Thyroid gland (tissue), 4 donors: ENCODE data around the gene GRK6. TPM values are rescaled to one million over a fixed set of nuclear protein-coding genes. Genes with fewer than 3 reads are reported as not detected.

Experiments
- DNase-seq, 2 donors: peaks; one replicate each; pipeline ENCODE4 v3.0.0-alpha.2; 2019
- H3K27ac ChIP-seq, 3 donors: fragments of 200-600 bp; sonication (generic); 1 replicate in 2 of 3; 2 replicates in 1 of 3; pipeline ENCODE4 v1.5.1; 2016 to 2019; ENCODE audit warnings: mild to moderate bottlenecking in 1 of 3, moderate library complexity in 1 of 3
- H3K27me3 ChIP-seq: fragments of 200-600 bp; sonication (generic); one replicate; pipeline ENCODE4 v1.5.1; 2019
- H3K36me3 ChIP-seq, 2 donors: fragments of 200-600 bp; sonication (generic); one replicate each; pipeline ENCODE4 v1.5.1; 2016 to 2019
- H3K4me1 ChIP-seq, 2 donors: fragments of 200-600 bp; sonication (generic); one replicate each; pipeline ENCODE4 v1.5.1; 2017 to 2019
- H3K4me3 ChIP-seq, 3 donors: fragments of 200-600 bp; sonication (generic); replicated peaks in 1 of 3; 1 replicate in 2 of 3; 2 replicates in 1 of 3; pipeline ENCODE4 v1.5.1; 2016; ENCODE audit warnings: mild to moderate bottlenecking in 1 of 3
- H3K9me3 ChIP-seq: fragments of 200-600 bp; sonication (generic); one replicate; pipeline ENCODE4 v1.5.1; 2017
- POLR2A ChIP-seq, 2 donors: fragments of 450-650 bp; IDR thresholded peaks; one replicate each; pipeline ENCODE4 v1.6.1; 2017; ENCODE audit warnings: antibody characterized with exemption in 2 of 2, mild to moderate bottlenecking in 2 of 2, moderate library complexity in 1 of 2
- WGBS, 2 donors: methylation state at CpG; one replicate each; pipeline ENCODE4 v1.1.5; 2017; 5-methylcytosine and 5-hydroxymethylcytosine counted together
- intact Hi-C: fragments of 100-400 bp; cut with DNase I; formaldehyde crosslinking; loops from one replicate; pipeline ENCODE4 v1.15.1; 2023
- total RNA-seq, 4 donors: library from RNA; depleted of rRNA; stranded (reverse); fragments of >200 nt; gene quantifications; one replicate each; pipeline ENCODE4 v1.2.3, GENCODE V29; 2016
- TF ChIP-seq, protein P1 (sequence below), 6 experiments: fragments of 200-600 bp in 3 of 6; fragments of 450-650 bp in 3 of 6; sonication (generic) in 3 of 6; IDR thresholded peaks; one replicate each; pipeline ENCODE4 v1.5.1; 2016 to 2019; ENCODE audit warnings: antibody characterized with exemption in 6 of 6, mild to moderate bottlenecking in 2 of 6, inconsistent platforms in 1 of 6, moderate library complexity in 1 of 6

The GRK6 gene
- total RNA-seq, 4 donors from 2014 or later: 14.0 to 27.8 (median 18.8) TPM

DNA sequence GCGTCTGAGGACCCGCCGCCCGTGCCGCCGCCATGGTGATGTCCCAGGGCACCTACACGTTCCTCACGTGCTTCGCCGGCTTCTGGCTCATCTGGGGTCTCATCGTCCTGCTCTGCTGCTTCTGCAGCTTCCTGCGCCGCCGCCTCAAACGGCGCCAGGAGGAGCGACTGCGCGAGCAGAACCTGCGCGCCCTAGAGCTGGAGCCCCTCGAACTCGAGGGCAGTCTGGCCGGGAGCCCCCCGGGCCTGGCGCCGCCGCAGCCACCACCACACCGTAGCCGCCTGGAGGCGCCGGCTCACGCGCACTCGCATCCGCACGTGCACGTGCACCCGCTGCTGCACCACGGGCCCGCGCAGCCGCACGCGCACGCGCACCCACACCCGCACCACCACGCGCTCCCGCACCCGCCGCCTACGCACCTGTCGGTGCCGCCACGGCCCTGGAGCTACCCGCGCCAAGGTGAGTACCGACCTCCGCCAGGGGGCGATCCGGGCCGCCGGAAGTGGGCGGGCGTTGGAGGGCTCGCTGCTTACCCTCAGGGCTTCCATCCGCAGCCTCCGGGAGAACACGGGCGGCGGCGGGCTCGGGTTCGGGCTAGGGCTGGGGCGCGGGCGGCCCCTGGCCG is 28.7 kb downstream of the GRK6 start:
- DNase-seq: peak; percentile 86 to 87
- TF ChIP-seq, protein P1, sequence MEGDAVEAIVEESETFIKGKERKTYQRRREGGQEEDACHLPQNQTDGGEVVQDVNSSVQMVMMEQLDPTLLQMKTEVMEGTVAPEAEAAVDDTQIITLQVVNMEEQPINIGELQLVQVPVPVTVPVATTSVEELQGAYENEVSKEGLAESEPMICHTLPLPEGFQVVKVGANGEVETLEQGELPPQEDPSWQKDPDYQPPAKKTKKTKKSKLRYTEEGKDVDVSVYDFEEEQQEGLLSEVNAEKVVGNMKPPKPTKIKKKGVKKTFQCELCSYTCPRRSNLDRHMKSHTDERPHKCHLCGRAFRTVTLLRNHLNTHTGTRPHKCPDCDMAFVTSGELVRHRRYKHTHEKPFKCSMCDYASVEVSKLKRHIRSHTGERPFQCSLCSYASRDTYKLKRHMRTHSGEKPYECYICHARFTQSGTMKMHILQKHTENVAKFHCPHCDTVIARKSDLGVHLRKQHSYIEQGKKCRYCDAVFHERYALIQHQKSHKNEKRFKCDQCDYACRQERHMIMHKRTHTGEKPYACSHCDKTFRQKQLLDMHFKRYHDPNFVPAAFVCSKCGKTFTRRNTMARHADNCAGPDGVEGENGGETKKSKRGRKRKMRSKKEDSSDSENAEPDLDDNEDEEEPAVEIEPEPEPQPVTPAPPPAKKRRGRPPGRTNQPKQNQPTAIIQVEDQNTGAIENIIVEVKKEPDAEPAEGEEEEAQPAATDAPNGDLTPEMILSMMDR (IDR thresholded peaks at IDR 0.05): peak; percentile 45 to 86 (median 68)
- TF ChIP-seq POLR2A (IDR thresholded peaks at IDR 0.05): peak in 1 of 2 donors; percentile 64
- Histone ChIP-seq H3K9me3 (no peaks in the 10 kb centered on the region), H3K4me1 (peaks cover 10 to 15% of the 10 kb centered on the region in 2 donors), H3K36me3 (peaks cover 12 to 14% of the 10 kb centered on the region in 2 donors), H3K4me3 (peak overlapping the region; percentile 58 to 71 (median 62)), H3K27ac (peak overlapping the region; percentile 47 to 72 (median 58)), H3K27me3 (no peaks in the 10 kb centered on the region)
- intact Hi-C loops: loop anchor here (5.0 kb wide), 2 partner anchors 63 to 138 kb away; no protein-coding TSS in a partner anchor
- WGBS, 2 donors: 0% methylated on average over 1 to 4 of the region's 80 CpGs

DNA sequence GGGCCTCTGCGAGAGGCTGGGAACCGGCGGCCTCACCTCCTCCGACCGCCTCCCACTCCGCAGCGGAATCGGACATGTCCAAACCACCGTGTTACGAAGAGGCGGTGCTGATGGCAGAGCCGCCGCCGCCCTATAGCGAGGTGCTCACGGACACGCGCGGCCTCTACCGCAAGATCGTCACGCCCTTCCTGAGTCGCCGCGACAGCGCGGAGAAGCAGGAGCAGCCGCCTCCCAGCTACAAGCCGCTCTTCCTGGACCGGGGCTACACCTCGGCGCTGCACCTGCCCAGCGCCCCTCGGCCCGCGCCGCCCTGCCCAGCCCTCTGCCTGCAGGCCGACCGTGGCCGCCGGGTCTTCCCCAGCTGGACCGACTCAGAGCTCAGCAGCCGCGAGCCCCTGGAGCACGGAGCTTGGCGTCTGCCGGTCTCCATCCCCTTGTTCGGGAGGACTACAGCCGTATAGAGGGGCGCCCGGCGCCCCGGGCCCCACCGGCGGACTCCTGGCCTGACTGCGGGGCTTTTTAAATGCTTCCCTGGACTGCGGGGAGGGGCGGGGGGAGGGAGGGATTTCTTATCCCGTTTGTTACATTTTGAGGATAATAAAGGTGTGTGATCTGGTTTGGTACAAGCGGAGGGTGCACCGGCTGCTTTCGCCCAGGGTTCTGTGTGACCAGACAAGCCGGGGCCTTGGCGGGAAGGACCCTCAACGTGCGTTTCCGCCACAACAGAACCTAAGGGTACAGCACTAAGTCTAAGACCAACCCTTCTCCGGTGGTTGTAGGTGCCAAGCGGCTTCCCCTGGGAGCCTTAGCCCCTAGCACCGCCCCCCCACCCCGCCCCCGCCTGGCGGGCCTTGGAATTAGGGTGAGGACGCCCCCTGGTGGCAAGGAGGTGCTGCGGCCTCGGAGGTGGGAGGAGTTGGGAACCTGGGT is 29.4 kb downstream of the GRK6 start:
- no peaks in the 10 kb centered on the region for H3K27me3 ChIP-seq
- no peaks in the 10 kb centered on the region for H3K9me3 ChIP-seq
- peak overlapping the region; percentile 7 to 71 (median 62) for H3K4me3 ChIP-seq
- TF ChIP-seq, protein P1 (IDR thresholded peaks at IDR 0.05): peak; percentile 64 to 98 (median 86)
- TF ChIP-seq POLR2A (IDR thresholded peaks at IDR 0.05): no peak
- H3K4me1 ChIP-seq: peaks cover 10 to 15% of the 10 kb centered on the region in 2 donors
- peak overlapping the region; percentile 47 to 72 (median 58) for H3K27ac ChIP-seq
- intact Hi-C loops: loop anchor here (2.0 to 5.0 kb wide), 3 partner anchors 43 to 139 kb away; no protein-coding TSS in a partner anchor
- peak; percentile 96 to 97 for DNase-seq
- peaks cover 12 to 14% of the 10 kb centered on the region in 2 donors for H3K36me3 ChIP-seq
- WGBS, 2 donors: 0 to 2% methylated on average over 19 to 41 of the region's 76 CpGs

DNA sequence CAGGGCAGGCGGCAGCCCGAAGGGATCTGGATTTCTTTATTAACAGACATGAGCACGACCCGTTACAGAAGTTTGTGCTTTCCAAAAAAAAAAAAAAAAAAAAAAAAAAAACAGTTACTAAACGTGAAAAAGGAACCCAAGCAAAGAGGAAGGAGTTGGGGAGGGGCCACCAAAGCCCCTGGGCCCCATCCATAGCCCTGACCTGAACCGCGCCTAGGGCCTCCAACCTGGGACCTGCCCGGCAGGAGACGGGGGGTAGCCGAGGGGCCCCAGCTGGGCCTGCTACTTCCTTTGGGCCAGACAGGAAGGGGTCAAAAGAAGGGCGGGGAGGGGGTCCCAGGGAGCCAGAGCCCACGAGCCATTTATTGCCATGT is 30.1 kb downstream of the GRK6 start:
- no peak overlapping the region for H3K4me3 ChIP-seq
- peaks cover 10 to 15% of the 10 kb centered on the region in 2 donors for H3K4me1 ChIP-seq
- whole genome bisulfite sequencing, 2 donors: 38 to 41% methylated on average over 11 to 12 of the region's 12 CpGs
- no peak overlapping the region for H3K27ac ChIP-seq
- no peaks in the 10 kb centered on the region for H3K27me3 ChIP-seq
- peaks cover 12 to 14% of the 10 kb centered on the region in 2 donors for H3K36me3 ChIP-seq
- TF ChIP-seq POLR2A (IDR thresholded peaks at IDR 0.05): no peak
- TF ChIP-seq, protein P1 (IDR thresholded peaks at IDR 0.05): no peak
- no peaks in the 10 kb centered on the region for H3K9me3 ChIP-seq
- intact Hi-C loops: loop anchor here (2.0 to 5.0 kb wide), 3 partner anchors 42 to 139 kb away; no protein-coding TSS in a partner anchor
- no peak for DNase-seq

DNA sequence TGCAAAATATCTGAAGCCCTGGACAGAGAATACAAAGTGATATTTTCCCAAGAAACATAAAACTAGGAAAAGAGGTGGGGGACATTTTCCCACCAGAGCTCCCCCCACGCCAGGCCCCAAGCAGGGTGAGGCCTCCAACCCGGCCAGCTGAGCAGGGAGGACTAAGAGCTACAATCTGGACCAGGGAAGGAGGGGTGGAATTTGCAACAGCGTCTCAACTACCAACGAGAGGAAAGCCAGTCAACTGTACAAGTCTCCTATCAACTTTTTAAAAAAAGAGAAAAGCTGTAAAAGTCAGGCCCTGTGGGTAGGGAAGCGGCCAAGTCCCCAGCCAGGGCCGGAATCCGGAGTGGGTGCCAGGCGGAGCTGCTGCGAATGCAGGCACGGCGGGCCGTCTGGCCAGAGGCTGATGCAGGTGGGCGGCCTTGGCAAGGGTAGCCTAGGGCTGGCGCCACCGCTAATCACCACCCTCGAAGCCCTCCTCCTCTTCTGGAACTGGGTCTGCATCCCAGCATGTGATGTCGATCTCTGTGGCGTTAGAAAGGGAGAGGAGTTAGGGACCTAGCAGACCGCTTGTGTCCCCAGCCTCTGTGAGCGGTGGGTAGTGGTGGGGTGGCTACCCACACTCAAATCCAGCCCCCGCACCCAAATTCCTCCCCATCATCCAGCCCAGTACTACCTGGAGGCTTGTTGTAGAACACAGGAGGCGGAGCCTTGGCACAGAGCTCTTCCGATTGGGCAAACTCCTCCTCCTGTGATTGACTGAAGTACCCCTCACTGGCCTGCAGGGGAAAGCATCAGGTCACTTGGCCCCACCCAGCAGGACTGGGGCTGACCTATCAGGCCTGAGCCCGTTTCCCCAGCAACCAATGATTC is 30.7 kb downstream of the GRK6 start:
- H3K9me3 ChIP-seq: no peaks in the 10 kb centered on the region
- peak; percentile 77 to 84 for DNase-seq
- no peak overlapping the region for H3K4me3 ChIP-seq
- intact Hi-C loops: loop anchor here (2.0 to 5.0 kb wide), 3 partner anchors 42 to 140 kb away; no protein-coding TSS in a partner anchor
- no peaks in the 10 kb centered on the region for H3K27me3 ChIP-seq
- peaks cover 12 to 14% of the 10 kb centered on the region in 2 donors for H3K36me3 ChIP-seq
- peaks cover 10 to 15% of the 10 kb centered on the region in 2 donors for H3K4me1 ChIP-seq
- WGBS, 2 donors: 75 to 82% methylated on average over 18 to 19 of the region's 24 CpGs
- H3K27ac ChIP-seq: no peak overlapping the region
- TF ChIP-seq, protein P1 (IDR thresholded peaks at IDR 0.05): peak; percentile 7 to 56 (median 41)
- TF ChIP-seq POLR2A (IDR thresholded peaks at IDR 0.05): no peak
